BE2C (cell line): ENCODE results near the gene DOK5. TPM values are rescaled to one million over a fixed set of nuclear protein-coding genes. Genes with fewer than 3 reads are reported as not detected.

Experiments used
- DNase-seq: peaks from one replicate; pipeline ENCODE4 v3.0.0-alpha.2; 2020
- H3K27me3 ChIP-seq: fragments of 250-450 bp; sonication (Bioruptor Pico); 2 replicates; pipeline ENCODE4 v1.5.1; 2020; ENCODE audit warnings: mild to moderate bottlenecking
- H3K36me3 ChIP-seq: fragments of 250-450 bp; sonication (Bioruptor Pico); 2 replicates; pipeline ENCODE4 v1.5.1; 2020; ENCODE audit warnings: mild to moderate bottlenecking
- H3K4me1 ChIP-seq: fragments of 250-450 bp; sonication (Bioruptor Pico); 2 replicates; pipeline ENCODE4 v1.5.1; 2020
- H3K4me3 ChIP-seq: 2 replicates; pipeline ENCODE4 v1.5.1; 2011; ENCODE audit warnings: low read depth, low read length
- H3K9me3 ChIP-seq: fragments of 250-450 bp; sonication (Bioruptor Pico); 2 replicates; pipeline ENCODE4 v1.5.1; 2020
- polyA plus RNA-seq: library from polyadenylated mRNA; unstranded; fragments of >200 nt; gene quantifications from one replicate; pipeline ENCODE4 v1.2.1, GENCODE V29; 2012; ENCODE audit warnings: low read depth, missing spikeins; ENCODE audit not compliant: insufficient read length, insufficient read depth
- TF ChIP-seq, protein P1 (sequence below): IDR thresholded peaks from 2 replicates; pipeline ENCODE4 v1.5.1; 2012; ENCODE audit warnings: mild to moderate bottlenecking, low read depth, low read length

DOK5 gene
- polyA plus RNA-seq = not detected

DNA sequence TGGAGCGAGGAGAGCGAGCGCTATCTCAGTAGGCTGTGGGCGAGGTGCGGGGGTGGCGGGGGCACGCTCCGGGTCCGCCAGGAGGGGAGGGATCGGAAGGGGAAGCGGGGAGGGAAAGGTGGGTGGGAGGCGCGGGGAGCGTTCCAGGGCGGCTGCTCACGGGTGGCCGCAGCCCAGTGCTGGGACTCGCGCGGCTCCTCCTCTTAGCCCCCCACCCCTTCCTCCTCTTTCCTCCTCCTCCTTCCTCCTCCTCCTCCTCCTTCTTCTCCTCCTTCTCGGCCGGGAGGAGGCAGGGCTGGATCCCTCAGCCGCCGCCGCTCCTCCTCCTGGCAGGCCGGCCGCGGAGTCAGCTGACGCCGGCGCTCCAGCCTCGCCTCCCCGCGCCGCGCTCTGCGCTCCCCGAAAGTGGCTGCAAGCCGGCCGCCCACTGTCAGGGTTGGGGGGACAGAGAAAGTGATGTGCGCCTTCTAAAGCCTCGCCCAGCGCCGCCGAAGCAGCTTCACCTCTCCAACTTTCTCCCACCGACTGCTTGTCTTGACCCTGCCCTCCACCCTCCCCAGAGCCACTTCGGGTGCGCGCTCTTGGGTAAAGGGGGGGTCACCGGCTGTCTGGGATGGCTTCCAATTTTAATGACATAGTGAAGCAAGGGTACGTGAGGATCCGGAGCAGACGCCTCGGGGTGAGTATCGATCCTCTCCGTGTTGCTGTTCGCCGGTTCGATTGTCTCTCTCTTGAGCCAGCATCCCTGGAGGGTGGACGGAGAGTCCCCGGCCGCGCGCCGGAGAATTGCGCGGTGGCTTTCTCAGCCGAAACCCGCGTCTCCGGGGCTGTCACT lies at the start of gene DOK5:
DOK5 (plus strand) TSS at position 260 of the 835 bp plus-strand sequence; CDS start at position 614, 354 bp downstream.
- Histone ChIP-seq H3K4me1 (no peaks in the 10 kb centered on the region), H3K9me3 (no peaks in the 10 kb centered on the region), H3K36me3 (no peaks in the 10 kb centered on the region), H3K27me3 (peaks cover 43% of the 10 kb centered on the region), H3K4me3 (no peak within 1 kb of the TSS)
- TF ChIP-seq, protein P1, sequence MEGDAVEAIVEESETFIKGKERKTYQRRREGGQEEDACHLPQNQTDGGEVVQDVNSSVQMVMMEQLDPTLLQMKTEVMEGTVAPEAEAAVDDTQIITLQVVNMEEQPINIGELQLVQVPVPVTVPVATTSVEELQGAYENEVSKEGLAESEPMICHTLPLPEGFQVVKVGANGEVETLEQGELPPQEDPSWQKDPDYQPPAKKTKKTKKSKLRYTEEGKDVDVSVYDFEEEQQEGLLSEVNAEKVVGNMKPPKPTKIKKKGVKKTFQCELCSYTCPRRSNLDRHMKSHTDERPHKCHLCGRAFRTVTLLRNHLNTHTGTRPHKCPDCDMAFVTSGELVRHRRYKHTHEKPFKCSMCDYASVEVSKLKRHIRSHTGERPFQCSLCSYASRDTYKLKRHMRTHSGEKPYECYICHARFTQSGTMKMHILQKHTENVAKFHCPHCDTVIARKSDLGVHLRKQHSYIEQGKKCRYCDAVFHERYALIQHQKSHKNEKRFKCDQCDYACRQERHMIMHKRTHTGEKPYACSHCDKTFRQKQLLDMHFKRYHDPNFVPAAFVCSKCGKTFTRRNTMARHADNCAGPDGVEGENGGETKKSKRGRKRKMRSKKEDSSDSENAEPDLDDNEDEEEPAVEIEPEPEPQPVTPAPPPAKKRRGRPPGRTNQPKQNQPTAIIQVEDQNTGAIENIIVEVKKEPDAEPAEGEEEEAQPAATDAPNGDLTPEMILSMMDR = no peak
- no peak for DNase-seq

DNA sequence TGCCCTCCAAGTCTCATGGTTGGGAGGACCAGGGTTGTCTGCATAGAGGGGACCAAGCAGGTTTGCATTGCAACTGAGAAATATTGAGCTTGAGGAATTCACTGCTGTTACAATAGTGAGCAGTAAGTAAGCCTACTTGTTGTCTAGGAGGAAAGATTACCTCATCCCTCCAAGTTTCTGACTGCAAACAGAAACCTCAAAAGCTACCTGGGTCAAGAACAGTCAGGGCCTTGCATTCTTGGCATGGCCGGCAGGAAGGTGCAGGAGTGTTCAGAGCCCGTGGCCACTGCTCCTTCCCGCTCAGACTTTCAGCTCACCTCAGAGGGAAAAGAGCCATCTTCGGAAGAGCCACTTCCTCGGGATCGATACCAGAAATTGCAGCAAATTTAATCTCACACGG lies 46.0 kb upstream of the DOK5 start:
- TF ChIP-seq, protein P1 = no peak
- no peaks in the 10 kb centered on the region for H3K36me3 ChIP-seq
- H3K4me3 ChIP-seq = no peak overlapping the region
- H3K27me3 ChIP-seq = no peaks in the 10 kb centered on the region
- H3K4me1 ChIP-seq = no peaks in the 10 kb centered on the region
- DNase-seq = no peak
- H3K9me3 ChIP-seq = no peaks in the 10 kb centered on the region

DNA sequence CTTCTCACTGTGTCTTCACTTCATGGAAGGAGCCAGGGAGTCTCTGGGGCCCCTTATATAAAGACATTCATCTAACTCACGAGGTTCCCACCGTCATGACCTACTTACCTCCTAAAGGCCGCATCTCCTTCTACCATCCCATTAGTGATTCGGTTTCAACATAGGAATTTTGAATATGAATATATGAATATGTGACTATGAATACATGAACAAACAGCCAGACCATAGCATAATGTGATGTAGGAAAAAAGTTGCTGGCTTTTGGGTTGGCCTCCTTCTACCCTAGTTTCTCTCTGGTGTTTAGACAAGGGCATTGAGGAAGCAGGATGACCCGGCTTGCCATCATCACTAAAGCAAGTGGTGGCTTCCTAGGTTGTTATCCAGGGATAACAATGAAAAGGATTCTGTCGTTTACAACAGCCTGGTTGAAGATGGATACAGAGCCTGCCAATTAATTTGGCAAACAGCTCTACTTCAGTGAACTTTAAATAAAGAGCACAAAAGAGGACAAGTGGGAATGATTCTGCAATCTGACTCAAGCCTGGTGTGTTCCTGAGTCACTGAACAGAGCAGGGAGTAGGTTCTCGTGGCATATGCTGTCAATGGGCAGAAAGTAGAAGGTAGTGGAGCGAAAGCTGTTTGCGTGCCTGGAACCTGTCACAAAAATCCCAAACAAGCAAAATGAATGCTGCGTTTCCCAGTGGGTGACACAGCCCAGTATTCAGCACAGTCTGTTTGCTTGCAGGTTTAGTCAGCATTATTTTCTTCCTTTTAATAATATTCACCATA lies 44.0 kb upstream of the DOK5 start:
- H3K4me1 ChIP-seq = no peaks in the 10 kb centered on the region
- TF ChIP-seq, protein P1 = no peak
- H3K36me3 ChIP-seq = no peaks in the 10 kb centered on the region
- no peak overlapping the region for H3K4me3 ChIP-seq
- H3K27me3 ChIP-seq = no peaks in the 10 kb centered on the region
- DNase-seq = no peak
- no peaks in the 10 kb centered on the region for H3K9me3 ChIP-seq

DNA sequence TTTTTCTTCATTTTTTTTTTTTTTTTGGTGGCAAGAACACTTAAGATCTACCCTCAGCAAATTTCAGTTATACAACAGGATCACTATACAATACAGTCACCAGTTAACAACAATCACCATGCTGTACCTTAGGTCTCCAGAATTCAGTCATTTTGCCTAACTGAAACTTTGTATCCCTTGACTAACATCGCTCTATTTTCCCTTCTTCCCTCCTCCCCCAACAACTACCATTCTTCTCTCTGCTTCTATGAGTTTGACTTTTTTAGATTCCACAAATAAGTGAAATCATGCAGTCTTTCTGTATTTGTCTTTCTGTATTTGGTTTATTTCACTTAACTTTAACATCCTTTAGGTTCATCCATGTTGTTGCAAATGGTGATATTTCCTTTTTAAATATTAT lies 42.4 kb upstream of the DOK5 start:
- no peaks in the 10 kb centered on the region for H3K36me3 ChIP-seq
- no peaks in the 10 kb centered on the region for H3K9me3 ChIP-seq
- TF ChIP-seq, protein P1 = no peak
- H3K4me1 ChIP-seq = no peaks in the 10 kb centered on the region
- H3K4me3 ChIP-seq = no peak overlapping the region
- no peaks in the 10 kb centered on the region for H3K27me3 ChIP-seq
- no peak for DNase-seq

DNA sequence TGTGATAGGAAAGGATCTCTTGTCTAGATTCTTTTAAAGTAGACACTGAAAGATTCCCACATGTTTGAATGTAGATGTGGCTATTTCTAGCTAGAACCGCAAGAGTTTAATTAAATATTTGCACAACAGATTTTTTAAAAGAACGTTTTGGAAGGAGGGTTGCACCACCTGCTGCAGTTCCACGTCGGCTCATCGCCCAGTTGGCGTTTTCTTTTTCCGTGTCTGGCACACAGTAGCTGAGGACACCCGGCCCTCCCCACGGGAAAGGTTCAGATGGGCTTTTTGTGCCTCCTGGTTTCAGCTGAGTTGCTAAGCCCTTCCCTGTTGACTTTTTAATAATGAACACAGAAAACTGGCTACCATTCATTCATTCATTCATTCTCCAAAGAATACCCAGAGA lies 41.8 kb upstream of the DOK5 start:
- DNase-seq = no peak
- Histone ChIP-seq H3K4me1 (no peaks in the 10 kb centered on the region), H3K36me3 (no peaks in the 10 kb centered on the region)

More for the DNA sequence above, 41.8 kb upstream of the DOK5 start:
- TF ChIP-seq, protein P1 = no peak
- H3K27me3 ChIP-seq = no peaks in the 10 kb centered on the region
- no peak overlapping the region for H3K4me3 ChIP-seq
- H3K9me3 ChIP-seq = no peaks in the 10 kb centered on the region
